ENCODE results near the gene ATP11B. TPM values are rescaled to one million over a fixed set of nuclear protein-coding genes. Genes with fewer than 3 reads are reported as not detected.
A peak's percentile ranks its signal among the peaks of the same experiment; 100 is the strongest.

Gene ATP11B
- total and polyA plus RNA-seq, 2 donors (not counting 1 experiment from before 2014, with no cell fraction given), result 34.9 to 77.8 TPM

DNA sequence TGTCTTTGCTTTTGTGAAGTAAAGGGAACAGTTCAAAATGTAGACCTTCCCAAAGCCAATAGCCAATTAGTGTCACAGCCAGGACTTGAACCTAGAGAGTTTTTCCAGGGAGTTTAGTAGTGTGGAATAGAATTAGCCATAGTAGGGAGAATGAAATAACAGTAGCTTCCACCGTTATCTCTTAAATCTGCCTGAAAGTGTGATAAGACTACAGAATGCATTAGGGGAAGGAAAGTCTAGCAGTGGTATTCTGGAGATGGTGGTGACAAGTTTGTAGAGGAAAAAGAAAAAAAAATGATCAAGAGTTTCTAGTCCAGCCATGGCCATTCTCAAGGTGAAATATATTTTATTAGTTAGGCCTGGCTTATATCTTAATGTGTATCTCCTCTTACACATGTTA, 13.8 kb downstream of the ATP11B start:
- Histone ChIP-seq H3K79me2 (ENCODE audit: control insufficient read depth, insufficient read depth, low read length) (peaks cover 51% of the 10 kb centered on the region), H3K4me3 (replicated peaks in 1 of 4; ENCODE audit: control extremely low read depth in 1 of 4, insufficient read depth in 1 of 4, low read depth in 3 of 4, low read length in 4 of 4) (no peak overlapping the region), H4K20me1 (ENCODE audit: control insufficient read depth, extremely low read depth, insufficient read depth, low read length) (no peaks in the 10 kb centered on the region), H3K4me2 (ENCODE audit: extremely low read depth, insufficient read depth, low read length) (no peak overlapping the region), H3K27me3 (ENCODE audit: control insufficient read depth, insufficient read depth, low read length) (no peaks in the 10 kb centered on the region), H3K36me3 (ENCODE audit: control insufficient read depth, insufficient read depth, low read length) (no peaks in the 10 kb centered on the region), H3K9ac (ENCODE audit: insufficient read depth, low read length) (no peak overlapping the region), H3K4me1 (ENCODE audit: control insufficient read depth, extremely low read depth, insufficient read depth, low read length) (peaks cover 5% of the 10 kb centered on the region), H2AFZ (ENCODE audit: low read length) (no peak overlapping the region), H3K27ac (ENCODE audit: insufficient read depth, low read length) (no peak overlapping the region), H3K9me3 (ENCODE audit: control insufficient read depth, insufficient read depth, low read depth, low read length) (no peaks in the 10 kb centered on the region)
- DNase-seq (ENCODE audit: low read depth in 2 of 2), result no peak
- no peak for TF ChIP-seq EZH2 (IDR thresholded peaks at IDR 0.05; ENCODE audit: low read length, missing control alignments)
- TF ChIP-seq CTCF (conservative IDR thresholded peaks at IDR 0.05 in 1 of 2, IDR thresholded peaks at IDR 0.05 in 1 of 2; ENCODE audit: low read depth in 1 of 2, low read length in 2 of 2), result no peak

DNA sequence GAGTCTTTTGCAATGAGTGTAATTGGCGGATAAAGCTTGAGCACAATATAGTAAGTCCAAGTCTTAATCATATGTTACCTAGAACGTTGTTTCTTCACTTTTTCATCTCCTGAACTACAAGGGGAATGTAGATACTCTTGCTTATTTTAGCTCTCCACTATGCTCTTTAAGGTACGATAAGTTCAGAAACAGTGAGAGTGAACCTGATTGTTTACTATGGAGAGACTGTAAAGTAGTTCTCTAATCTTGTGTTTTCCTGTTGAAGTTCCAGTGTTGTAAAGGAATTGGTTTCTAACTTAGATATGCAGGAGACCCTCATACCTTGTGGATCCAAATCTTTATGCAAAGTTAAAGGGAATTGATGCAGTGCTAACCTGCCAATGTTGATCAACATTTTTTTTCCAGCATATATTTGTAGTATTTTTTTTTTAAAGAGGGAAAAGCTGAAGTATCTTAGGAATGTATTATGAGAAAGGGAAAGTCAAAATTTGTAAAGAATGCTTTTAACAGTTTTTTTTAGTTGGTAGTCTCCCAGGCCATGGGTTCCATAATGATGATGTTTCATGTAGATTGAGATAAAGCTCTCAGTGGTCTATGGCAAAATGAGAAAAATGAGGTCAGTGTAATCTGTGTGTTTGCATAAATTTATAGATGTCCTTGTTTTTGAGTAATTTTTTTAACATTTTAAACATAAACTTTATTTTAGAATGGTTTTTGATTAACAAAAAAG, 14.9 kb downstream of the ATP11B start:
- H3K9ac ChIP-seq (ENCODE audit: insufficient read depth, low read length), result no peak overlapping the region
- no peaks in the 10 kb centered on the region for H3K36me3 ChIP-seq (ENCODE audit: control insufficient read depth, insufficient read depth, low read length)
- no peaks in the 10 kb centered on the region for H3K9me3 ChIP-seq (ENCODE audit: control insufficient read depth, insufficient read depth, low read depth, low read length)
- DNase-seq (ENCODE audit: low read depth in 2 of 2), result peak in 1 of 2 donors; percentile 39
- TF ChIP-seq EZH2 (IDR thresholded peaks at IDR 0.05; ENCODE audit: low read length, missing control alignments) (no peak), CTCF (conservative IDR thresholded peaks at IDR 0.05 in 1 of 2, IDR thresholded peaks at IDR 0.05 in 1 of 2; ENCODE audit: low read depth in 1 of 2, low read length in 2 of 2) (no peak)
- no peak overlapping the region for H2AFZ ChIP-seq (ENCODE audit: low read length)
- peaks cover 5% of the 10 kb centered on the region for H3K4me1 ChIP-seq (ENCODE audit: control insufficient read depth, extremely low read depth, insufficient read depth, low read length)
- no peak overlapping the region for H3K27ac ChIP-seq (ENCODE audit: insufficient read depth, low read length)
- H3K4me2 ChIP-seq (ENCODE audit: extremely low read depth, insufficient read depth, low read length), result no peak overlapping the region
- H3K79me2 ChIP-seq (ENCODE audit: control insufficient read depth, insufficient read depth, low read length), result peaks cover 49% of the 10 kb centered on the region
- H4K20me1 ChIP-seq (ENCODE audit: control insufficient read depth, extremely low read depth, insufficient read depth, low read length), result no peaks in the 10 kb centered on the region
- H3K4me3 ChIP-seq (replicated peaks in 1 of 4; ENCODE audit: control extremely low read depth in 1 of 4, insufficient read depth in 1 of 4, low read depth in 3 of 4, low read length in 4 of 4), result no peak overlapping the region
- H3K27me3 ChIP-seq (ENCODE audit: control insufficient read depth, insufficient read depth, low read length), result no peaks in the 10 kb centered on the region

GRCh38 chr3:182809531-182809930, 16.2 kb downstream of the ATP11B start:
- H3K9me3 ChIP-seq (ENCODE audit: control insufficient read depth, insufficient read depth, low read depth, low read length), result no peaks in the 10 kb centered on the region
- H3K36me3 ChIP-seq (ENCODE audit: control insufficient read depth, insufficient read depth, low read length), result no peaks in the 10 kb centered on the region
- no peak overlapping the region for H2AFZ ChIP-seq (ENCODE audit: low read length)
- no peaks in the 10 kb centered on the region for H3K27me3 ChIP-seq (ENCODE audit: control insufficient read depth, insufficient read depth, low read length)
- no peaks in the 10 kb centered on the region for H4K20me1 ChIP-seq (ENCODE audit: control insufficient read depth, extremely low read depth, insufficient read depth, low read length)
- no peak overlapping the region for H3K4me3 ChIP-seq (replicated peaks in 1 of 4; ENCODE audit: control extremely low read depth in 1 of 4, insufficient read depth in 1 of 4, low read depth in 3 of 4, low read length in 4 of 4)
- peaks cover 5% of the 10 kb centered on the region for H3K4me1 ChIP-seq (ENCODE audit: control insufficient read depth, extremely low read depth, insufficient read depth, low read length)
- peaks cover 49% of the 10 kb centered on the region for H3K79me2 ChIP-seq (ENCODE audit: control insufficient read depth, insufficient read depth, low read length)
- no peak overlapping the region for H3K4me2 ChIP-seq (ENCODE audit: extremely low read depth, insufficient read depth, low read length)
- H3K27ac ChIP-seq (ENCODE audit: insufficient read depth, low read length), result no peak overlapping the region
- H3K9ac ChIP-seq (ENCODE audit: insufficient read depth, low read length), result no peak overlapping the region
- TF ChIP-seq EZH2 (IDR thresholded peaks at IDR 0.05; ENCODE audit: low read length, missing control alignments) (no peak), CTCF (conservative IDR thresholded peaks at IDR 0.05 in 1 of 2, IDR thresholded peaks at IDR 0.05 in 1 of 2; ENCODE audit: low read depth in 1 of 2, low read length in 2 of 2) (no peak)
- no peak for DNase-seq (ENCODE audit: low read depth in 2 of 2)
